Stimulated activated CD4-positive, alpha-beta T cell treated with anti-CD3 and anti-CD28 coated beads, Interleukin-1b, Interleukin-23, amount 100 ng/mL, for 24 hours (primary cell): ENCODE results near the gene GPATCH3.
"Not testable (repeated sequence)": the region's sequence is repeated elsewhere in the genome, so short reads cannot be mapped to it uniquely, and the experiment has no call there.

Experiments
- DNase-seq, 4 experiments: peaks; one replicate each; pipeline ENCODE4 v3.0.0-alpha.2; 2020; ENCODE audit warnings: low read depth in 4 of 4, low spot score in 1 of 4

GPATCH3 gene

GRCh38 chr1:26848941-26849774, 51.1 kb downstream of the GPATCH3 start:
- no peak for DNase-seq

GRCh38 chr1:26848499-26848898, 51.8 kb downstream of the GPATCH3 start:
- no peak for DNase-seq

- not testable (repeated sequence) for DNase-seq
These were observed 52.4 kb downstream of the GPATCH3 start for GRCh38 chr1:26847826-26848225.

GRCh38 chr1:26844424-26845196, 55.7 kb downstream of the GPATCH3 start:
- DNase-seq = no peak
